GM23338 (cell line): ENCODE data around the gene KAT8. TPM values are rescaled to one million over a fixed set of nuclear protein-coding genes. Genes with fewer than 3 reads are reported as not detected.

ENCODE experiments used
- ATAC-seq: fragments of 200-7000 bp; cut with Tn5 transposase; 3 replicates; pipeline ENCODE4 v1.9.1; 2020
- DNase-seq: peaks from one replicate; pipeline ENCODE4 v3.0.0-alpha.2; 2015; ENCODE audit warnings: low spot score
- H2AFZ ChIP-seq: fragments of 200-600 bp; sonication (generic); 2 replicates; pipeline ENCODE4 v1.8.0; 2016; ENCODE audit warnings: antibody characterized with exemption, mild to moderate bottlenecking, moderate library complexity
- H3F3A ChIP-seq: fragments of 200-600 bp; sonication (generic); replicated peaks from 2 replicates; pipeline ENCODE4 v1.8.0; 2017; ENCODE audit warnings: antibody characterized with exemption, mixed run types, low read depth
- H3K27ac ChIP-seq: fragments of 200-600 bp; sonication (generic); 2 replicates; pipeline ENCODE4 v1.6.1; 2016; ENCODE audit warnings: low read depth
- H3K27me3 ChIP-seq: fragments of 200-600 bp; sonication (generic); 2 replicates; pipeline ENCODE4 v1.8.0; 2016; ENCODE audit warnings: mild to moderate bottlenecking, mixed run types, moderate library complexity; ENCODE audit not compliant: insufficient read depth
- H3K36me3 ChIP-seq: fragments of 200-600 bp; sonication (generic); 2 replicates; pipeline ENCODE4 v1.8.0; 2016; ENCODE audit warnings: mild to moderate bottlenecking; ENCODE audit not compliant: insufficient read depth
- H3K4me1 ChIP-seq: fragments of 200-600 bp; sonication (generic); 2 replicates; pipeline ENCODE4 v1.8.0; 2016; ENCODE audit warnings: mild to moderate bottlenecking, moderate library complexity; ENCODE audit not compliant: insufficient read depth
- H3K4me2 ChIP-seq: fragments of 200-600 bp; sonication (generic); 2 replicates; pipeline ENCODE4 v1.7.1; 2017; ENCODE audit warnings: mixed run types
- H3K4me3 ChIP-seq: fragments of 200-600 bp; sonication (generic); 2 replicates; pipeline ENCODE4 v1.6.1; 2016; ENCODE audit warnings: mixed run types
- H3K79me2 ChIP-seq: fragments of 200-600 bp; sonication (generic); replicated peaks from 2 replicates; pipeline ENCODE4 v1.8.0; 2017; ENCODE audit warnings: mild to moderate bottlenecking; ENCODE audit not compliant: insufficient read depth
- H3K9me2 ChIP-seq: fragments of 200-600 bp; sonication (generic); 2 replicates; pipeline ENCODE4 v1.8.0; 2017; ENCODE audit not compliant: insufficient read depth
- H4K20me1 ChIP-seq: fragments of 200-600 bp; sonication (generic); replicated peaks from 2 replicates; pipeline ENCODE4 v1.8.0; 2017; ENCODE audit warnings: mild to moderate bottlenecking; ENCODE audit not compliant: insufficient read depth
- H3K27ac Mint-ChIP-seq: 2 replicates; pipeline ENCODE4 v1.8.0; 2020; ENCODE audit warnings: inconsistent platforms, mild to moderate bottlenecking, moderate library complexity, mixed read lengths
- H3K27me3 Mint-ChIP-seq: 3 replicates; pipeline ENCODE4 v1.8.0; 2022; ENCODE audit warnings: low read depth, mild to moderate bottlenecking, moderate library complexity, mixed read lengths, inconsistent platforms; ENCODE audit not compliant: insufficient read depth, poor library complexity
- H3K36me3 Mint-ChIP-seq: 3 replicates; pipeline ENCODE4 v1.8.0; 2021; ENCODE audit warnings: low read depth, mild to moderate bottlenecking, inconsistent platforms, moderate library complexity, mixed read lengths
- H3K4me1 Mint-ChIP-seq: 3 replicates; pipeline ENCODE4 v1.8.0; 2020; ENCODE audit warnings: mild to moderate bottlenecking, inconsistent platforms, mixed read lengths
- H3K4me3 Mint-ChIP-seq: 3 replicates; pipeline ENCODE4 v1.8.0; 2021; ENCODE audit warnings: moderate library complexity, mild to moderate bottlenecking, inconsistent platforms, mixed read lengths
- H3K9me3 Mint-ChIP-seq: 3 replicates; pipeline ENCODE4 v1.8.0; 2020; ENCODE audit warnings: moderate library complexity, mild to moderate bottlenecking, inconsistent platforms, mixed read lengths
- CREB1 ChIP-seq: fragments of 250-450 bp; sonication (Bioruptor Pico); IDR thresholded peaks from 2 replicates; pipeline ENCODE4 v1.5.0; 2020; ENCODE audit warnings: low read depth, mild to moderate bottlenecking, moderate library complexity
- CTCF ChIP-seq, 2 experiments: fragments of 200-600 bp in 1 of 2; sonication (generic) in 1 of 2; conservative IDR thresholded peaks; 2 replicates each; pipeline versions ENCODE4 v1.5.1 to v1.6.1; 2016 to 2017; ENCODE audit warnings: antibody characterized with exemption in 2 of 2, low read depth in 2 of 2, mild to moderate bottlenecking in 2 of 2, moderate library complexity in 1 of 2
- EZH2 ChIP-seq: fragments of 200-600 bp; sonication (generic); IDR thresholded peaks from one replicate; pipeline ENCODE4 v1.8.0; 2017; ENCODE audit warnings: antibody characterized with exemption, mild to moderate bottlenecking, low read depth; ENCODE audit not compliant: unreplicated experiment
- JUNB ChIP-seq: IDR thresholded peaks from one replicate; pipeline ENCODE4 v1.6.1; 2016; ENCODE audit warnings: antibody characterized with exemption; ENCODE audit not compliant: unreplicated experiment
- NANOG ChIP-seq: IDR thresholded peaks from 2 replicates; pipeline ENCODE4 v1.6.1; 2016; ENCODE audit warnings: antibody characterized with exemption, borderline replicate concordance
- REST ChIP-seq: IDR thresholded peaks from one replicate; pipeline ENCODE4 v1.6.1; 2018; ENCODE audit warnings: antibody characterized with exemption; ENCODE audit not compliant: unreplicated experiment
- STAT1 ChIP-seq: IDR thresholded peaks from one replicate; pipeline ENCODE4 v1.6.1; 2016; ENCODE audit warnings: antibody characterized with exemption; ENCODE audit not compliant: unreplicated experiment
- ZNF114 ChIP-seq: fragments of 250-450 bp; sonication (Bioruptor Pico); IDR thresholded peaks from 2 replicates; pipeline ENCODE4 v1.5.0; 2020; ENCODE audit warnings: mild to moderate bottlenecking, moderate library complexity
- polyA plus RNA-seq: library from polyadenylated mRNA; unstranded; fragments of >200 nt; fragmentation: Nextera tagmentation; extraction: Ambion mirVana; gene quantifications from 2 replicates; pipeline ENCODE4 v1.2.1, GENCODE V29; 2016
- total RNA-seq: library from RNA; depleted of rRNA; stranded (reverse); fragments of >200 nt; shearing (Covaris generic); gene quantifications from 2 replicates; pipeline ENCODE4 v1.2.3, GENCODE V29; 2014
- TF ChIP-seq, protein P1 (sequence below): fragments of 250-450 bp; sonication (Bioruptor Pico); IDR thresholded peaks from 2 replicates; pipeline ENCODE4 v1.5.0; 2020; ENCODE audit warnings: mild to moderate bottlenecking, moderate library complexity
- TF ChIP-seq, protein P2 (sequence below): IDR thresholded peaks from 2 replicates; pipeline ENCODE4 v1.6.1; 2016; ENCODE audit warnings: antibody characterized with exemption

The KAT8 gene
- total and polyA plus RNA-seq, 2 experiments from 2014 or later: 47.6 to 85.4 TPM

GRCh38 chr16:31094088-31094423 lies 23.4 kb upstream of the KAT8 start:
- peaks cover 5% of the 10 kb centered on the region; the same call in 2 of the 3 replicates for H3K9me3 Mint-ChIP-seq
- ATAC-seq: peak; percentile 21
- H3K4me2 ChIP-seq: peak overlapping the region; percentile 91
- peaks cover 6% of the 10 kb centered on the region; the same call in 1 of the 2 replicates for H3F3A ChIP-seq
- peaks cover 11% of the 10 kb centered on the region for H3K27me3 Mint-ChIP-seq
- peaks cover 8% of the 10 kb centered on the region for H3K4me1 Mint-ChIP-seq
- TF ChIP-seq REST (no peak), STAT1 (no peak), EZH2 (no peak), JUNB (no peak), ZNF114 (CRISPR knock-in tag) (no peak), NANOG (no peak), CTCF (conservative IDR thresholded peaks at IDR 0.05; ENCODE audit: low read depth in 2 of 2) (no peak), CREB1 (no peak)
- TF ChIP-seq, protein P1, sequence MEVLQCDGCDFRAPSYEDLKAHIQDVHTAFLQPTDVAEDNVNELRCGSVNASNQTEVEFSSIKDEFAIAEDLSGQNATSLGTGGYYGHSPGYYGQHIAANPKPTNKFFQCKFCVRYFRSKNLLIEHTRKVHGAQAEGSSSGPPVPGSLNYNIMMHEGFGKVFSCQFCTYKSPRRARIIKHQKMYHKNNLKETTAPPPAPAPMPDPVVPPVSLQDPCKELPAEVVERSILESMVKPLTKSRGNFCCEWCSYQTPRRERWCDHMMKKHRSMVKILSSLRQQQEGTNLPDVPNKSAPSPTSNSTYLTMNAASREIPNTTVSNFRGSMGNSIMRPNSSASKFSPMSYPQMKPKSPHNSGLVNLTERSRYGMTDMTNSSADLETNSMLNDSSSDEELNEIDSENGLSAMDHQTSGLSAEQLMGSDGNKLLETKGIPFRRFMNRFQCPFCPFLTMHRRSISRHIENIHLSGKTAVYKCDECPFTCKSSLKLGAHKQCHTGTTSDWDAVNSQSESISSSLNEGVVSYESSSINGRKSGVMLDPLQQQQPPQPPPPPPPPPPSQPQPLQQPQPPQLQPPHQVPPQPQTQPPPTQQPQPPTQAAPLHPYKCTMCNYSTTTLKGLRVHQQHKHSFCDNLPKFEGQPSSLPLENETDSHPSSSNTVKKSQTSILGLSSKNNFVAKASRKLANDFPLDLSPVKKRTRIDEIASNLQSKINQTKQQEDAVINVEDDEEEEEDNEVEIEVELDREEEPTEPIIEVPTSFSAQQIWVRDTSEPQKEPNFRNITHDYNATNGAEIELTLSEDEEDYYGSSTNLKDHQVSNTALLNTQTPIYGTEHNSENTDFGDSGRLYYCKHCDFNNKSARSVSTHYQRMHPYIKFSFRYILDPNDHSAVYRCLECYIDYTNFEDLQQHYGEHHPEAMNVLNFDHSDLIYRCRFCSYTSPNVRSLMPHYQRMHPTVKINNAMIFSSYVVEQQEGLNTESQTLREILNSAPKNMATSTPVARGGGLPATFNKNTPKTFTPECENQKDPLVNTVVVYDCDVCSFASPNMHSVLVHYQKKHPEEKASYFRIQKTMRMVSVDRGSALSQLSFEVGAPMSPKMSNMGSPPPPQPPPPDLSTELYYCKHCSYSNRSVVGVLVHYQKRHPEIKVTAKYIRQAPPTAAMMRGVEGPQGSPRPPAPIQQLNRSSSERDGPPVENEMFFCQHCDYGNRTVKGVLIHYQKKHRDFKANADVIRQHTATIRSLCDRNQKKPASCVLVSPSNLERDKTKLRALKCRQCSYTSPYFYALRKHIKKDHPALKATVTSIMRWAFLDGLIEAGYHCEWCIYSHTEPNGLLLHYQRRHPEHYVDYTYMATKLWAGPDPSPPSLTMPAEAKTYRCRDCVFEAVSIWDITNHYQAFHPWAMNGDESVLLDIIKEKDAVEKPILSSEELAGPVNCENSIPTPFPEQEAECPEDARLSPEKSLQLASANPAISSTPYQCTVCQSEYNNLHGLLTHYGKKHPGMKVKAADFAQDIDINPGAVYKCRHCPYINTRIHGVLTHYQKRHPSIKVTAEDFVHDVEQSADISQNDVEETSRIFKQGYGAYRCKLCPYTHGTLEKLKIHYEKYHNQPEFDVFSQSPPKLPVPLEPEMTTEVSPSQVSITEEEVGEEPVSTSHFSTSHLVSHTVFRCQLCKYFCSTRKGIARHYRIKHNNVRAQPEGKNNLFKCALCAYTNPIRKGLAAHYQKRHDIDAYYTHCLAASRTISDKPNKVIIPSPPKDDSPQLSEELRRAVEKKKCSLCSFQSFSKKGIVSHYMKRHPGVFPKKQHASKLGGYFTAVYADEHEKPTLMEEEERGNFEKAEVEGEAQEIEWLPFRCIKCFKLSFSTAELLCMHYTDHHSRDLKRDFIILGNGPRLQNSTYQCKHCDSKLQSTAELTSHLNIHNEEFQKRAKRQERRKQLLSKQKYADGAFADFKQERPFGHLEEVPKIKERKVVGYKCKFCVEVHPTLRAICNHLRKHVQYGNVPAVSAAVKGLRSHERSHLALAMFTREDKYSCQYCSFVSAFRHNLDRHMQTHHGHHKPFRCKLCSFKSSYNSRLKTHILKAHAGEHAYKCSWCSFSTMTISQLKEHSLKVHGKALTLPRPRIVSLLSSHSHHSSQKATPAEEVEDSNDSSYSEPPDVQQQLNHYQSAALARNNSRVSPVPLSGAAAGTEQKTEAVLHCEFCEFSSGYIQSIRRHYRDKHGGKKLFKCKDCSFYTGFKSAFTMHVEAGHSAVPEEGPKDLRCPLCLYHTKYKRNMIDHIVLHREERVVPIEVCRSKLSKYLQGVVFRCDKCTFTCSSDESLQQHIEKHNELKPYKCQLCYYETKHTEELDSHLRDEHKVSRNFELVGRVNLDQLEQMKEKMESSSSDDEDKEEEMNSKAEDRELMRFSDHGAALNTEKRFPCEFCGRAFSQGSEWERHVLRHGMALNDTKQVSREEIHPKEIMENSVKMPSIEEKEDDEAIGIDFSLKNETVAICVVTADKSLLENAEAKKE (CRISPR knock-in tag): no peak
- TF ChIP-seq, protein P2, sequence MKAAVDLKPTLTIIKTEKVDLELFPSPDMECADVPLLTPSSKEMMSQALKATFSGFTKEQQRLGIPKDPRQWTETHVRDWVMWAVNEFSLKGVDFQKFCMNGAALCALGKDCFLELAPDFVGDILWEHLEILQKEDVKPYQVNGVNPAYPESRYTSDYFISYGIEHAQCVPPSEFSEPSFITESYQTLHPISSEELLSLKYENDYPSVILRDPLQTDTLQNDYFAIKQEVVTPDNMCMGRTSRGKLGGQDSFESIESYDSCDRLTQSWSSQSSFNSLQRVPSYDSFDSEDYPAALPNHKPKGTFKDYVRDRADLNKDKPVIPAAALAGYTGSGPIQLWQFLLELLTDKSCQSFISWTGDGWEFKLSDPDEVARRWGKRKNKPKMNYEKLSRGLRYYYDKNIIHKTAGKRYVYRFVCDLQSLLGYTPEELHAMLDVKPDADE: no peak
- H3K4me3 ChIP-seq: peak overlapping the region; percentile 84
- H3K79me2 ChIP-seq: peaks cover 16% of the 10 kb centered on the region
- H3K36me3 ChIP-seq: no peaks in the 10 kb centered on the region
- peak; percentile 62 for DNase-seq
- H3K27ac ChIP-seq: peak overlapping the region; percentile 85
- peak overlapping the region; percentile 80 for H3K27ac Mint-ChIP-seq
- no peaks in the 10 kb centered on the region for H3K9me2 ChIP-seq
- peaks cover 7% of the 10 kb centered on the region; the same call in 1 of the 2 replicates for H3K4me1 ChIP-seq
- H3K36me3 Mint-ChIP-seq: peaks cover 28% of the 10 kb centered on the region
- peak overlapping the region; percentile 93 for H3K4me3 Mint-ChIP-seq
- H2AFZ ChIP-seq: peak overlapping the region; percentile 75
- H4K20me1 ChIP-seq: no peaks in the 10 kb centered on the region
- no peaks in the 10 kb centered on the region for H3K27me3 ChIP-seq
